Body of pancreas (tissue), 4 donors: ENCODE measurements around the gene METTL23.

Experiments
- CTCF ChIP-seq, 7 experiments: fragments of 450-650 bp in 4 of 7; fragments of 200-600 bp in 3 of 7; sonication (generic) in 3 of 7; IDR thresholded peaks; one replicate each; pipeline ENCODE4 v1.5.1; 2016 to 2019; ENCODE audit warnings: antibody characterized with exemption in 7 of 7
- POLR2A ChIP-seq, 3 donors: fragments of 450-650 bp; IDR thresholded peaks; one replicate each; pipeline ENCODE4 v1.6.1; 2016; ENCODE audit warnings: antibody characterized with exemption in 3 of 3, mild to moderate bottlenecking in 2 of 3

GRCh38 chr17:76737082-76737675 is 10.5 kb downstream of the METTL23 start, which contains the start of gene SRSF2:
- TF ChIP-seq CTCF (IDR thresholded peaks at IDR 0.05): no peak
- TF ChIP-seq POLR2A (IDR thresholded peaks at IDR 0.05): peak; percentile 100
